WTC11 (cell line): ENCODE data around the gene PRKN.

Source experiments
- FOXJ3 ChIP-seq: sonication (generic); formaldehyde crosslinking; IDR thresholded peaks from 2 replicates; pipeline ENCODE4 v1.9.0; 2021; ENCODE audit warnings: missing genetic modification reagents, mild to moderate bottlenecking, borderline replicate concordance
- GABPB1 ChIP-seq: sonication (generic); formaldehyde crosslinking; IDR thresholded peaks from 2 replicates; pipeline ENCODE4 v1.8.1; 2023; ENCODE audit warnings: mild to moderate bottlenecking, missing genetic modification reagents
- USF1 ChIP-seq: sonication (generic); formaldehyde crosslinking; IDR thresholded peaks from 2 replicates; pipeline ENCODE4 v1.8.0; 2022; ENCODE audit warnings: mild to moderate bottlenecking, missing genetic modification reagents
- TF ChIP-seq, protein P1 (sequence below): fragments of 200-600 bp; IDR thresholded peaks from 2 replicates; pipeline ENCODE4 v1.8.0; 2022; ENCODE audit warnings: antibody characterized with exemption

GRCh38 chr6:162184465-162184864, 543.1 kb downstream of the PRKN start:
- TF ChIP-seq USF1 (no peak), FOXJ3 (CRISPR knock-in tag) (no peak), GABPB1 (CRISPR knock-in tag) (no peak)
- TF ChIP-seq, protein P1, sequence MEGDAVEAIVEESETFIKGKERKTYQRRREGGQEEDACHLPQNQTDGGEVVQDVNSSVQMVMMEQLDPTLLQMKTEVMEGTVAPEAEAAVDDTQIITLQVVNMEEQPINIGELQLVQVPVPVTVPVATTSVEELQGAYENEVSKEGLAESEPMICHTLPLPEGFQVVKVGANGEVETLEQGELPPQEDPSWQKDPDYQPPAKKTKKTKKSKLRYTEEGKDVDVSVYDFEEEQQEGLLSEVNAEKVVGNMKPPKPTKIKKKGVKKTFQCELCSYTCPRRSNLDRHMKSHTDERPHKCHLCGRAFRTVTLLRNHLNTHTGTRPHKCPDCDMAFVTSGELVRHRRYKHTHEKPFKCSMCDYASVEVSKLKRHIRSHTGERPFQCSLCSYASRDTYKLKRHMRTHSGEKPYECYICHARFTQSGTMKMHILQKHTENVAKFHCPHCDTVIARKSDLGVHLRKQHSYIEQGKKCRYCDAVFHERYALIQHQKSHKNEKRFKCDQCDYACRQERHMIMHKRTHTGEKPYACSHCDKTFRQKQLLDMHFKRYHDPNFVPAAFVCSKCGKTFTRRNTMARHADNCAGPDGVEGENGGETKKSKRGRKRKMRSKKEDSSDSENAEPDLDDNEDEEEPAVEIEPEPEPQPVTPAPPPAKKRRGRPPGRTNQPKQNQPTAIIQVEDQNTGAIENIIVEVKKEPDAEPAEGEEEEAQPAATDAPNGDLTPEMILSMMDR, result no peak
